HG03060 (cell line): ENCODE results near the gene MBTPS1.

ENCODE experiments used
- ATAC-seq: cut with Tn5 transposase; IDR thresholded peaks from one replicate; pipeline ENCODE4 v1.9.1; 2021; ENCODE audit warnings: low read depth, moderate number of reproducible peaks; ENCODE audit not compliant: unreplicated experiment

MBTPS1 gene

DNA sequence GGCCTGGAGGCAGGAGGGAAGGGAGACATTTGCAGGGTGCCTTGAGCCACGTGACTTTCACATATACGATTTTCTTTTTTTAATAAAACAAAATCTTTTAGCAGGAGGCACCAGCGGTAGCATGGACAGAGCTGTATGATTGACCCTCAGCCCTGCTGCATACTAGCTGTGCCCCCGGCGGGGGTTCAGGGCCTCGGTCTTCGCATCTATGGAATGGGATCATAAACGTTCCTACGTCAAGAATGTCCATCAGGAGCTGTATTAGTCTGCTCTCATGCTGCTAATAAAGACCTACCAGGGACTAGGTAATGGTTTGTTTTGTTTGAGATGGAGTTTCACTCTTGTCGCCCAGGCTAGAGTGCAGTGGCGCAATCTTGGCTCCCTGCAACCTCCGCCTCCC lies 101.3 kb downstream of the MBTPS1 start:
- ATAC-seq = no peak

GRCh38 chr16:84014570-84015327 lies 102.0 kb downstream of the MBTPS1 start:
- no peak for ATAC-seq

DNA sequence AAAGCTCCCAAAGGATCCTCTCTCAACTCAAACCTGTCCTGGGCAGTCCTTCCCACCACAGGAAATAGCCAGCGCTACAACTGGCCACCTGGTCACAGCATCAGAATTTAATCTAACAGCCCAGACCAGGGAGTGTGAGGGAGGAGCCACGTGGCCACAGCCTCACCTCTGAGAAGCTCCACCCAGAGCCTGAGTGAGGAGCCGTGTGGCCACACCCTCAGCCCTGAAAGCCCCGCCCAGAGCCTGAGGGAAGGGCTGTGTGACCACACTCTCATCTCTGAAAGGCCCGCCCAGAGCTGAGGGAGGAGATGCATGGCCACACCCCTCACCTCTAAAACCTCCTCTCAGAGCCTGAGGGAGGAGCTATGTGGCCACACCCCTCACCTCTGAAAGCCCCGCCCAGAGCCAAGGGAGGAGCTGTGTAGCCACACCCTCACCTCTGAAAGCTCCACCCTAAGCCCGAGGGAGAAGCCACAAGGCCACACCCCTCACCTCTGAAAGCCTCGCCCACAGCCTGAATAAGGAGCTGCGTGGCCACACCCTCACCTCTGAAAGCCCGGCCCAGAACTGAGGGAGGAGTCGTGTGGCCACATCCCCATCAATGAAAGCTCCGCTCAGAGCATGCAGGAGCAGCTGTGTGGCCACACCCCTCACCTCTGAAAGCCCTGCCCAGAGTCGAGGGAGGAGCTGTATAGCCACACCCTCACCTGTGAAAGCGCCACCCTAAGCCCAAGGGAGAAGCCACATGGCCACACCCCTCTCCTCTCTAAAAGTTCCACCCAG lies 102.8 kb downstream of the MBTPS1 start:
- peak; percentile 82 for ATAC-seq

DNA sequence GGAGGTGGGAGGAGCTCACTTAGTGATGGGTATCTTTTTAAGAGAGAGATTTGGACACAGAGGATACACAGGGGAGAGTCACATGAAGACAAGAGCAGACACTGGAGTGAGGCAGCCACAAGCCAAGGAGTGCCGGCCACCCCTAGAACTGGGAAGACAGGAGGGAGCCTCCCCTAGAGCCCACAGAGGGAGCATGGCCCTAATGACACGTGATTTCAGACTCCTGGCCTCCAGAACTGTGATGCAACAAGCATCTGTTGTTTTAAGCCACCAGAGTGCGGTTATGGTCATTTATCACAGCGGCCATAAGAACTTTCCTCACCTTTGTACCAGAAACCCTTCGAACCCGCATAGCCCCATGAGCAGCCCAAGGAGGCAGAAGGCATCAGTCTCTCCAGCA lies 107.5 kb downstream of the MBTPS1 start:
- no peak for ATAC-seq

DNA sequence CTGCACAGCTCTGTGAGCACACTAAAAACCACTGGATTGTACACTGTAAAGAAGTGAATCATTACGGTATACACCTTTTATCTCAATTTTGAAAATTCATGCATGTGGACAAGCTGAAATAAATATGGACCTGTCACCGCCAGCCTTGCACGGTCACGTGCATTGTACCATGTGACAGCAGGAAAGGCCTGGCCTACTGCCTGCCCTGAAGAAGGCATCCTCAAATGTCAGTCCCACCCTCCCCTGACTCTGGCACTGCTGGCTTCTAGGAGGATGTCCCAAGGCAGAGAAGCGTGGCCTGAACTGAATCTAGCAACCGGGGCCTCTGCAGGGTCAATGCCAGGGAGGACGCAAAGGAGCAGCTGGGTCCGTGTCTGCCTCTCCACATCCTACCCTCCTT lies 108.8 kb downstream of the MBTPS1 start:
- ATAC-seq = no peak

GRCh38 chr16:84007520-84007919 lies 109.2 kb downstream of the MBTPS1 start:
- ATAC-seq = no peak

DNA sequence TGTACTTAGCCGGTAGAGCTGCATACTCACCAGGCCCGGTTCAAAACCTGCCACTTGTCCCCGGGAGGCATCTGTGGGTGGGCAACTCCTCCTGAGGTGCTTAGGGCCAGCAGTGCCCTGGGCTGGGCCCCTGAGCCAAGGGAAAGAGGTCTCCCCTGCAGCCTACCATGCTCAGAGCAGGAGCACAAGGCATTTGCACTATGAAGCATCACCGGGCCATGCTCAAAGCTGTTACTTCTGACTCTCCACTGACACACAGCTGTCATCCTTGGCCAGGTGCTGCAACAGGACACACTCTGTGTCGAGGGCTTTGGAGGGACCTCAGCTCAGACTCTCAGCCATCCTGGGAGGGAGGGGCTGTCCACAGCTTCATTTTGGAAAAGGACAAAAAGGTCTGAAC lies 111.4 kb downstream of the MBTPS1 start:
- ATAC-seq = no peak

DNA sequence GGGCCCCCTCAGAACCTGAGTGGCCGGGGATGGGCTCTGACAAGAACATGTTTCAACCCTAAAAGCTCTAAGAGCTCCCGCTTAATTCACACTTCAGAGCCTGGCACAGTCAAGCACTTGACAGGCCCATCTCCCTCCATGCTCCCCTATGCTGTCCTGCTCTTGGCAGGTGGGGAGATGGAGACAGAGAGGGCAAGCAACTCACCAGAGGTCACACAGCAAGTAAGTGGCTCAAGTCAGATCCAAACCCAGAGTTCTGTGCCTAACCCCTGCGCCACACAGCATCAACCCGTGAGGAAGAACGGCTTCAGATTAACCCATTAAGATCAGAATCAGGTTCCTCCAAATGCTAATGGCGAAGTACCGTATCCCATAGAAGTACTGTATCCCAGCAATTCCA lies 112.3 kb downstream of the MBTPS1 start:
- no peak for ATAC-seq
